Bone marrow (tissue), 2 donors: Measurements from ENCODE around the gene ZC3H7B.

Experiments used
- DNase-seq, 2 donors: peaks; one replicate each; lab custom pipeline; 2025; lab: John Stamatoyannopoulos, UW

ZC3H7B gene

DNA sequence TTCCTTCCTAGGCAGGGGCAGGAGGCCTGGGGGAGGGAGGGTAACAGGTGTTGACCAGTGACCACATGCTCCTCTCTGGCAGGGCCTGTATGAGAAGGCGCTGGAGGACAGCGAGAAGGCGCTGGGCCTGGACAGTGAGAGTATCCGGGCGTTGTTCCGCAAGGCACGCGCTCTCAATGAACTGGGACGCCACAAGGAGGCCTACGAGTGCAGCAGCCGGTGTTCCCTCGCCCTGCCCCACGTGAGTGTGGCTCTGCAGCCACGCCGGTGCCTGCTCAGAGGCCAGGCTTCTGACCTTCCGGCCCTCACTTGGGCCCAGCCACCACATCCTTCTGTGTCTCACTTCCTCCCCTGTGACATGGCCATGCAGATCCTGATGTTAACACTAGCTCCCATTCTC, 25.8 kb downstream of the ZC3H7B start:
- no peak for DNase-seq

GRCh38 chr22:41330169-41330568, 28.8 kb downstream of the ZC3H7B start:
- DNase-seq, result no peak

- no peak for DNase-seq
Observed at GRCh38 chr22:41332217-41332939, 31.1 kb downstream of the ZC3H7B start.

DNA sequence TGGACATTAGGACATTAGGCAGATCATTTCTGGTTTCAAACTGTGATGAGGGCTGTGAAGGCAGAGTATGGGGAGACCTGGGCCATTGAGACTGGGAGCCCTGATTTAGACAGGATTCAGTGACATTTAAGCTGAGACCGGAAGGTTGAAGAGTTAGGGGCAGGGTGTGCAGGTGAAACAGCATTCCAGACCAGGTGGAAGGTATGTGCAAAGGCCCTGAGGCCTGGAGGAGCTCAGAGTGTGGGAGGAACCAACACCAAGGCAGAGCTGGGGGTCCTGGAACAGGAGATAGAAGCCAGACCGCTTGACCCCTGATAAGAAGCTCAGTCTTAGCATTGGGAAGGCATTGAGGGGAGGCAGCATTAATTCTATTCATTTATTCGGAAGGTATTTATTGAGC, 32.5 kb downstream of the ZC3H7B start:
- DNase-seq, result no peak

DNA sequence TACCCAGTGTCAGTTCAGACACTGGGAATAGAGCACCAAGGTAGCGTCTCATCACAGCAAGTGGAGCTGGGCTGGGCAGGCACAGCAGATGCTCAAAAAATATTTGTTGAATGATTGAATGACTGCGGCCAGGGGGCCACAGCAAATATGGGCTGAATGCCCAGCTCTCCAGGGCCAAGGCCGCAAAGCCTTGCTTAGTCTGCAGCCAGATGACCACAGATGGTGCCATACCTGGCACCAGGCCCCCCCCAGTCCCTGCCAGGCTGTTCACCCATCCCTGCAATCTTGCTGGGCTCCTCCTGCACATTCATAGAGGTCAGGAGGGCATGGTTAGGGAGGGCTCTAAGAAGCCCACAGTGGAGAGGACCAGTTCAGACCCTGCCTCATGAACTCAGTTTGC, 32.9 kb downstream of the ZC3H7B start:
- no peak for DNase-seq

DNA sequence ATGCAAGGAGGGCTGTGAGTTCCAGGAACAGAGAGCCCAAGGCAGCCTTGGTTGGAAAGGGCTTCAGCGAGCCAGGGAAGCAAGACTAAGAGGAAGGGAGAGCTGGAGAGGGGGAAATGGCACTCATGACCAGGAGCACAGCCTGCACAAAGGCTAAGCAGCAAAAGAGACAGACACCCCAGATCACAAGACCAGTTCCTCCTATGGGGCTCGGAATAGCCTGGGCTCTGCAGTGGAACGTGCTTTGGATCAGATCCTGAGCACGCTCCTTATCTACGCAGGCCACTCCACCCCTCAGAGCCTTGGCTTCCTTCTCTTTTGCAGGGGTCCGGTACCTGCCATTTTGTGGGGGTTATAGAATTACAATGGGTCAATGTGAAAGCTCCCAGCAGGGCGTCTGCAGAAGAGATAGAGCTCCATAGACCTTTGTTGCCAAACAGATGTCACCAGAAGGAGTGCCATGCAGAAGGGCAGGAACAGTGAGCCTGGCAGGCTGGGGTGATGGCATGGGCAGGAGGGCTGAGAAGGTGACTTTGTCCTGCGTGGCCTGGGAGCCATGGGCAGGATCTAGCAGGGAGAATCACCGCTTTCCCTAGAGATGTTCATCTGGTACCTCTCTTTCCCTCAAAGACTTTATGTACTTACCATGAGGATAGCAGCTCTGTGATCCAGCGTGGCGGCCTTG, 33.8 kb downstream of the ZC3H7B start:
- DNase-seq, result no peak

DNA sequence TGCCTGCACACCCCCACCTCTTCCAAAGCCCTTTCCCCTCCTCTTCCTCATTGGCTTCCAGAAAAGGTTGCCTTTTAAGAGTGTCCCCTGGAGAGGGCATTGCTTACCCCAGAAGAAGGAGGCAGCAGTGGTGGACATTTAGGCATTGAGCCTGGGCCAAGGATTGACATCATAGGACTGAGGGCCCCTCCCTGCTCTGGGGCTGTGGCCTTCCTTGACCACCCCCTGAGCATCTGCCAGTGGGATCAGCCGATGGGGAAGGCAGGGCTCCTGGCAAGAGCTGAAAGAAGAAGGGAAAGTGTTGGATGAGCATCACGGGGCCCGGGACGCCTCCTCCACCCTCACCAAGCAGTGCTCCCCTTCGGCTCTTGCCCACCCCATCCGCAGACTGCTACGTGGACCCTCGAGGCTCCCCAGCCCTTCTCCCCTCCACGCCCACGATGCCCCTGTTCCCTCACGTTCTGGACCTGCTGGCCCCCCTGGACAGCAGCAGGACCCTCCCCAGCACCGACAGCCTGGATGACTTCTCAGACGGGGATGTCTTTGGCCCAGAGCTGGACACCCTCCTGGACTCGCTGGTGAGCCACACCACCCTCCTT, 37.4 kb downstream of the ZC3H7B start:
- no peak for DNase-seq

DNA sequence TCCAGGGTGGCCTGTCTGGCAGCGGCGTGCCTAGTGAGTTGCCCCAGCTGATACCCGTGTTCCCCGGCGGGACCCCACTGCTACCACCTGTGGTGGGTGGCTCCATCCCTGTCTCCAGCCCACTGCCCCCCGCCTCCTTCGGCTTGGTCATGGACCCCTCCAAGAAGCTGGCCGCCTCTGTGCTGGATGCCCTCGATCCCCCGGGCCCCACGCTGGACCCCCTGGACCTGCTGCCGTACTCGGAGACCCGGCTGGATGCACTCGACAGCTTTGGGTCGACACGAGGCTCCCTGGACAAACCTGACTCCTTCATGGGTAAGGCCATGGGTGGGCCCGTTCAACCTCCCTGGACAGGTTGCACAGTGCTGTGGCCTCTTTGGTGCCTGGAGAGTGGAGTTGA, 38.5 kb downstream of the ZC3H7B start:
- DNase-seq, result no peak

- DNase-seq, result no peak
Observed at GRCh38 chr22:41340357-41340756, 39.0 kb downstream of the ZC3H7B start.

- no peak for DNase-seq
Observed at GRCh38 chr22:41341012-41341411, 39.7 kb downstream of the ZC3H7B start.

- DNase-seq, result no peak
Observed at GRCh38 chr22:41341990-41342389, 40.7 kb downstream of the ZC3H7B start.

- DNase-seq, result no peak
Observed at GRCh38 chr22:41343300-41343699, 42.0 kb downstream of the ZC3H7B start.

DNA sequence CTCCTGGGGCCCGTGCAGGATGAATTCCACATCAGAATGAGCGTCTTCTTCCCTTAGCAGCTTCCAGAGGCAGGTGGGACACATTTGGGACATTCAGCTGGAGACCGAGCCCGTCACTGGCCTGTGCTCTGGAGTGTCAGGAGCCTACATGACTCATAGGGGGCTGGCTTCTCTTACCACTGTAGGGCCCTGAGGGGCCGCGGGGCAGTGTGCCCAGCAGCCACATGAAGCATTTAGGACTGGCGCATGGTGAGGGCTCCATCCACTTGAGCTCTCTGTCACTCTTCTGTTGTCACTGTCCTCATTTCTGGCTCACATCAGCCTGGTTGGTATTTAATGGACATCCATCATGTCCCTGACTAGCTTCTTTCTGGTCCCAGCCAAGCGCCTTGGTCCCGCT, 42.4 kb downstream of the ZC3H7B start:
- DNase-seq, result no peak

DNA sequence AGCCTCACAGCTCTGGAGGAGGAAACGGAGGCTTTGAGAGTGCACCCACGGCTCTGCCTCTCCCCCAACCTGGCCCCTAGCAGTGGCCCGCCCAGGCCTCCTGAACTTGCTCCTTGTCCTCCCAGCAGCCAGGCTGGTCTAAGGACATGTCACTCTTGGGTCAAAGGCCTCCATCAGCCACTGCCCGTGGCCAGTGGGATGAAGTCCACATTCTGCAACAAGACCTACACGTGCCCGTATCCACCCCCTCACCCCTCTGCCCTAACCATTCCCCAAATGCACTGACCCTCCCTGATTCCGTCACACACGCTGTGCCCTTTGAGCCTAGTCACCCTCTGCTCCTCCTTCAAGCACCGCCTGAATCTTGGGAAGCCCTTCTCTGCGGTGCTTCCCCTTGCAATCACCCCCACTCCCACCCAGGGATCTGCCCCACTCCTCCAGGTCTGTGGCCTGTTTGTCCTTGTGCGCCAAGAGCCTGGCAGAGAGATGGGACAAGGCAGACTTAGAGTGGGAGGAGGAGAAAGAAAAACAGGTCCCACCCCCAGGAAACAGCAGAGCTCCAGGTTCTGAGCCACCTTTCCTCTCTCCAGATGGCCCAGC, 43.0 kb downstream of the ZC3H7B start:
- DNase-seq, result no peak

DNA sequence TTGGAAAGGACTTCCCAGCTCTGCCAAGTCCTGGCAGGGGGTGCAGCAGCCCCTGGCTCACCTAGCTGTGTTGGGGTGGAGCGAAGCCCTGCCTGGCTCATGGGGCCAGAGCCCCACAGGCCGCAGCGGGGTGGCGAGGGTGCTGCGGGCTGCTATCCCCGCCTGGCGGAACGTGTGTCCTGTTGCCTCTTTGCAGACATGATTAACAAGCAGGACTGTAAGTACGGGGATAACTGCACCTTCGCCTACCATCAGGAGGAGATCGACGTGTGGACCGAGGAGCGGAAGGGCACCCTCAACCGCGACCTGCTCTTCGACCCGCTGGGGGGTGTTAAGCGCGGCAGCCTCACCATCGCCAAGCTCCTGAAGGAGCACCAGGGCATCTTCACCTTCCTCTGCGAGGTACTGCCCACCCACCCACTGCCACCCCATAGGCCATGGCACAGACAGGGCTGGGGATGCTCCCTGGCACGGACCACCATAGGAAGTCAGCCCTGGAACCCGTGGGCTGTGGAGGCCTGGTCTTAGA, 44.5 kb downstream of the ZC3H7B start:
- DNase-seq, result no peak

- DNase-seq, result no peak
Observed at GRCh38 chr22:41347066-41347859, 45.9 kb downstream of the ZC3H7B start.

- DNase-seq, result no peak
Observed at GRCh38 chr22:41348964-41349484, 47.7 kb downstream of the ZC3H7B start.

GRCh38 chr22:41350087-41350486, 48.8 kb downstream of the ZC3H7B start:
- no peak for DNase-seq

DNA sequence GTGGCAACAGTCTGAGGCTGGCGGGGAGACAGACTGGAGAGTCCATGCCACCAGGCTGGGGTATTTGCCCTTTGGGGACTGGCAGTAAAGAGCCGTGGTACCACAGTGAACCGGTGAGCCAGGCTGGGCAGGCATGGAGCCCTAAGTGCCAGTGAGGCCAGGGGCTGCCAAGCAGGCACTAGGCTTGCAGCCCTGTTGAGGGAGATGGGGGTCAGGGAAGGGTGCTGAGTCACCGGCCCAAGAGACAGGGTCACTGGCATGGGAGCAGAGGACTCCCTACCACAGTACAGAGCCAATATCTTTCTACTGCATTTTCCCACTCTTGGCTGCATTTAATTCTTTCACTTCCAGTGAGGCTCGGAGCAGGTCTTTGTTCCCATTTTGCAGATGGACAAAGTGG, 49.7 kb downstream of the ZC3H7B start:
- DNase-seq, result no peak

GRCh38 chr22:41352058-41352457, 50.7 kb downstream of the ZC3H7B start:
- DNase-seq, result no peak

DNA sequence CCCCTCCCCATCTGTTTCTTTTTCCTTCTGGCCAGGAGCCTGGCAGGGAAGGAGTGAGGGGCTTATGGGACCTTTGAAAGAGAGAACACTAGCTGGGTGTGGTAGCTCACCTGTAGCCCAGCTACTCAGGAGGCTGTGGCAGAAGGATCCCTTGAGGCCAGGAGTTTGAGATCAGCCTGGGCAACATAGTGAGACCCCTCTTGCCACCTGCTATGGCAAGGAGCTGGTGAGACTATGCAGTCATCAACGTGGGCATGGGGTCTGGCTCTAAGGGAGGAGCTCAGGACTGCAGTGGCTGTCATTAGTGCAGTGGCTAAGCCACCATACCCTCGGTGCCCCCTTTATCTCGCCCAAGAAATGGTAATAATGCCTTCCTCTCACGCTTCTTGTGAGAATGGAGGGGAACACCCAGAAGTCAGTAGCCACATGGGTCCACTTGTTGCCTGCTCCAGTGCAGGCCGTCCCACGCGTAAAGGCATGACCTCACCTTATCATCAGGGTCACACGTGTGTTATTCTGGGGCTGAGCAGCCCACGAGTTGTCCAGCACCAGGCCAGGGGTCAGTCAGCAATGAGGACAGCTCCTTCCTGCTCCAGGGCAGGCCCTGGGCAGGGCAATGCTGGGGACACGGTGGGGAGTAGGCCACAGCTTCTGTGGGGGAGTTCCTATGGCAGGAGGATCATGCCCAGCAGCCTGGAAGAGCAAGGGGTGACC, 52.7 kb downstream of the ZC3H7B start:
- DNase-seq, result no peak
